Bronchial epithelial cell (primary cell): Measurements from ENCODE around the gene IL3. TPM values are rescaled to one million over a fixed set of nuclear protein-coding genes. Genes with fewer than 3 reads are reported as not detected.

Source experiments
- DNase-seq: peaks from one replicate; pipeline ENCODE4 v3.0.0-alpha.2; 2010; ENCODE audit warnings: low read depth
- FAIRE-seq: peaks from 2 replicates; lab custom pipeline; 2011; peaks lifted over from hg19 to GRCh38; lab: Jason Lieb, UNC
- H3K27me3 ChIP-seq: 2 replicates; pipeline ENCODE4 v1.5.1; 2011; ENCODE audit warnings: low read length; ENCODE audit not compliant: control insufficient read depth, insufficient read depth
- H3K36me3 ChIP-seq: 2 replicates; pipeline ENCODE4 v1.5.1; 2011; ENCODE audit warnings: low read length; ENCODE audit not compliant: control insufficient read depth, insufficient read depth
- H3K4me3 ChIP-seq: 2 replicates; pipeline ENCODE4 v1.5.1; 2011; ENCODE audit warnings: mild to moderate bottlenecking, low read depth, low read length, control low read depth
- CTCF ChIP-seq: IDR thresholded peaks from 2 replicates; pipeline ENCODE4 v1.5.1; 2011; ENCODE audit warnings: mild to moderate bottlenecking, moderate library complexity, low read length, control low read depth, inconsistent platforms; ENCODE audit not compliant: insufficient read depth, severe bottlenecking
- total RNA-seq: library from RNA; depleted of rRNA; stranded (reverse); fragments of >200 nt; gene quantifications from 2 replicates; pipeline ENCODE4 v1.2.1, GENCODE V29; 2014

The IL3 gene
- total RNA-seq, 1 donor from 2014 or later: not detected

- peaks cover 3% of the 10 kb centered on the region for H3K27me3 ChIP-seq
- DNase-seq: no peak
These were observed 9.5 kb downstream of the IL3 start for GRCh38 chr5:132069994-132070393.

GRCh38 chr5:132070460-132071337 lies 10.2 kb downstream of the IL3 start:
- FAIRE-seq (no peak), DNase-seq (no peak)
- TF ChIP-seq CTCF: no peak
- Histone ChIP-seq H3K4me3 (no peak overlapping the region), H3K27me3 (peaks cover 3% of the 10 kb centered on the region), H3K36me3 (no peaks in the 10 kb centered on the region)

More at GRCh38 chr5:132069994-132070393, 9.5 kb downstream of the IL3 start:
- no peak for TF ChIP-seq CTCF
- no peak overlapping the region for H3K4me3 ChIP-seq
- no peak for FAIRE-seq
- no peaks in the 10 kb centered on the region for H3K36me3 ChIP-seq

- DNase-seq: no peak
- Histone ChIP-seq H3K36me3 (no peaks in the 10 kb centered on the region), H3K27me3 (peaks cover 3% of the 10 kb centered on the region), H3K4me3 (no peak overlapping the region)
- no peak for FAIRE-seq
- TF ChIP-seq CTCF: no peak
These were observed 10.9 kb downstream of the IL3 start for GRCh38 chr5:132071338-132071707.

GRCh38 chr5:132072070-132072469 lies 11.6 kb downstream of the IL3 start:
- no peak for TF ChIP-seq CTCF
- FAIRE-seq (no peak), DNase-seq (no peak)

GRCh38 chr5:132072528-132072927 lies 12.1 kb downstream of the IL3 start:
- Histone ChIP-seq H3K4me3 (no peak overlapping the region), H3K27me3 (peaks cover 3% of the 10 kb centered on the region), H3K36me3 (no peaks in the 10 kb centered on the region)
- FAIRE-seq: no peak
- TF ChIP-seq CTCF: no peak
- DNase-seq: no peak

More at GRCh38 chr5:132072070-132072469, 11.6 kb downstream of the IL3 start:
- peaks cover 3% of the 10 kb centered on the region for H3K27me3 ChIP-seq
- H3K4me3 ChIP-seq: no peak overlapping the region
- H3K36me3 ChIP-seq: no peaks in the 10 kb centered on the region
